NCI-H187 (cell line): ENCODE measurements around the gene AQP1.

Experiments
- DNase-seq, 2 experiments: peaks; one replicate each; lab custom pipeline; 2025; lab: John Stamatoyannopoulos, UW

The AQP1 gene

DNA sequence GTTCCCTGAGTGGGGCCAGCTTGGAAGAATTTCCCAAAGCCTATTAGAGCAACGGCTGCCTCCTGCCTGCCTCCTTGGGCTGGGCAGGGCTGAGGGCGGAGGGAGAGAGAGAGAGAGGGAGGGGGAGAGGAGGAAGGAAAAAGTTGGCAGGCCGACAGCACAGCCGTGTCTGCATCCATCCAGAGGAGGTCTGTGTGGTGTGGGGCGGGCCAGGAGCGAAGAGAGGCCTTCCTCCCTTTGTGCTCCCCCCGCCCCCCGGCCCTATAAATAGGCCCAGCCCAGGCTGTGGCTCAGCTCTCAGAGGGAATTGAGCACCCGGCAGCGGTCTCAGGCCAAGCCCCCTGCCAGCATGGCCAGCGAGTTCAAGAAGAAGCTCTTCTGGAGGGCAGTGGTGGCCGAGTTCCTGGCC is at the start of gene AQP1:
TSS of gene AQP1 (plus strand) at position 293 of the 409 bp plus-strand sequence. CDS start at position 350, 57 bp downstream.
- DNase-seq, result no peak

DNA sequence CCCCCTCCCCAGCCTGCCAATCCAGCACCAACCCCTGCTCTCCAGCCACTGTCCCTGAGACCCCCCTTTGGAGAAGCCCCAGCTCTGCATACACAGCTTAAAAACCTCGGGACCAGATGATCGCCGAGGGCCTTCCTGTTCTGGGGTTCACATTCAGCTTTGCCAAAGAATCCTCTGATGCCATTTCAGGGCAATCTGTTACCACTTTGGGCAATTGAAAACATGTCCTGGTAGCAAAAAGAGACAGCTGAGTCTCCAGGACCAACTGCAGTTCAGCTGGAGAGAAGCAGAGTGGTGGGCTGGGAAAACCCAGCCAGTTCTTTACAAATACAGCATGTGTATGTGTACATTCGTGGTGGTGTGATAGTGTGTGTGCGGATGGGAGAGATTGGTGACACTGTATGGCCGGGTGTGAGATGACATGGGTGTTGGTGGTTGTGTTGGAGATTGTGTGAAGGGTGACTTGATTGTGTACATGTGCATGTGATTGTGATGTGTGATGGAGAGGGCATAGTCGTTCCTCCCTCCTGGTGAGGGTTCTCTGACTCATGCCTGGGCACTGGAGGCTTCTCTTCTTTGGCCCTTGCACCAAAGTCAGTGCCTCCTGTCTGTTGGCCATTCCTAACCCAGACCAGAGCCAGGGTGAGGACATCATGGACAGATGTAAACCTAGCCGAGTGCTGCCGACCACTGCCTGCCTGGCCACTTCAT is 48.5 kb upstream of the AQP1 start:
- DNase-seq, result no peak

DNA sequence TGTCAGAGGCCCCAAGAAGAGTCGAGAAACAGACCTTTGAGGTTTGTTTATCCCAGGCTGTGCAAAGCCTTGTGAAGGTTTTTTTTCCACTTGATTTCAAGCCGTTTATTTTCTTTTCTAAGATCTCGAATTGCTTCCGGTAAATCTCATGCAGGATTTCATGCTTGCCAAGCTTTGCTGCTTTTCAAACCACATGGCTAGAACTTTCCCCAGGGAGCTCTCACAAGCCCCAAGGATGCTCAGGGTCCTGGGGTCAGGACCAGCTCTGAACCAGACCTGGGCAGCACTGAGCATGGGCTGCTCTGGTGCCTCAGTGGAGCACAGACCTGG is 48.0 kb upstream of the AQP1 start:
- no peak for DNase-seq

DNA sequence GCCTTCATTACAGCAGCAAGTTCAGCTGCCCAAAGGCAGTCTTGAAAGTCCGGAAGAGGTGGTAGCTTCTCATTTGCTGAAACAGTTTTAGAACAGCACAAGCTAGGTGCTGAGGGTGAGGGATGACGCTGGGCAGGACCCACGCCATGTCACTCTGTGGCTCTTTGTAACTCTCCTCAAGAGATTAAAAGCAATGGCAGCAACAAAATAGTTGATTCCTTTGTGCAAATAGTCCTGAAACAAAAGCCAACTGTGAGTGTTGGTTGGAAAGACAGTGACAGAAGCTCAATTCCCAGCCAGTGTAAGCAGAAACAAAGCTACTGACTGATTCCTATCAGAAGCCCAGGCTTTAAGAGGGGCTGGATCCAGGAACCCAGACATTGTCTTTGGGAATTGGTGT is 47.6 kb upstream of the AQP1 start:
- no peak for DNase-seq

DNA sequence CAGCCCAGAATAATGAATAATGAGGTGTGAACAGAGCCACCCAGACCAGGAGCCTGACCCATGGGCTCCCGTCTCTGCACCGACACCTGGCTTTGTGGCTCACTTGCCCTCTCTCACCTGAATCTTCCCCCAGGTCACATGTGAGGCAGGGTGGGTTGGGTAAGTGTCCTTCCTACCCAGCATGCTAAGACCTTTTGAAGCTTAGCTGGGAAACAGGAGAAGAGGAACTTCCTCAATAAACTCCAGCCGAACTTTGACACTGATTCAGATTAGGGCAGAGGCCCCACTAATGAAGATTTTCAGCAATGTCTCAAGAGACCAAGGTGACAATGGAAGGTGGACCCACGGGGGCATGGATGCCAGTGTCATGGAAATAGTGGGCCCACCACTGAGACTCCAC is 46.6 kb upstream of the AQP1 start:
- no peak for DNase-seq

DNA sequence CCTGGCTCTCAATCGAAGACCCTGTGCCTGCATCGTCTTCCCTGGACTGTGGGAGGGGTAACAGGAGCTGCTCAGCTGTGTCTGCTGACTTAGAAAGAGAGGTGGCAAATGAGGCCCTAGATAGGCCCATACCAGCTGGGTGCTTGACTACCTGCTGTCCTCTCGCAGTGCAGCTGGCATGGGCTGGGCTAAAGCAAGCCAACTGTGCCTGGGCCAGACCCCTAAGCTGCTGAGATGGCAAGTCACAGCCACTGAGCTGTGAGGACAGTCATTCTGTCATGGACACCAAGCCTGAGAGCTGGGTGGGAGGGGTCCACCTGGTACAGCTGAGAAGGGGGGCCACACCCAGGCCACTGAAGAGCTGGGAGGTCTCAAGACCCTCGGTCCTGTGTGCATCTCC is 45.8 kb upstream of the AQP1 start:
- DNase-seq, result no peak

DNA sequence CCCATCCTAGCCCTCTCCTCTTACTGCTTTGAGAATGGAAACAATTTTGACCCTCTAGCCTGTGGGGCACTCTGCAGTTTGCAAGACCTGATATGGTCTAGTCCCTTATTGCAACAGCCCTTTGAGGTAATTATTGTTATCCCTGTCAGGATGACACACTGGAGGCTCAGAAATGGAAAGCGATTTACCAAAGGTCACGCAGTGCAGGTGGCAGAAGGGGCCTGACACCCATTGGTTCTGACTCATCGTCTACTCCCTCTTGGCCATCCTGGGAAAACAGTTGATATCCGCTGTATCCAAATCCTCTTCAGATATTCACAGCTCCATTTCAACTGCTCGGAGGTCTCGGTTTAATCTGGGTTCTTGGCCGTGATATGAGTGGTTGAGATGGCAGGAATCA is 44.7 kb upstream of the AQP1 start:
- DNase-seq, result no peak

DNA sequence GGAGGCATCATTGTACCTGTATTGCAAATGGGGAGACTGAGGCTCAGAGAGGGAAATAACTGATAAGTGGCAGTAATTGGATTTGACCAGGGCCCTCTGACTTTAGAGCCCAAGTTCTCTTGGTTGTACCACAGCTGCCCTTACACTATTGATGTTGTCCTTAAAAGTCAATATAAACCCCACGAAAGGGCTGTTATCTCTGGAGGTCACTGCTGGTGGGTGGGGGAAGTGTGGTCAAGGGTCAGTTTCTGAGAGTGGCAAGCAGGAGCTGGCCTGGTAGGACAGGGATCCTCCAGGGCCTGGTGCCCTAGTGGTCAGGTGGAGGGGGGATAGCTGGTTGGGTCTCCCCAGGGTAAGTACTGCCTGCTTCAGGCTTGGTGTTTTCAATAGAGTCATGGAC is 44.2 kb upstream of the AQP1 start:
- no peak for DNase-seq

DNA sequence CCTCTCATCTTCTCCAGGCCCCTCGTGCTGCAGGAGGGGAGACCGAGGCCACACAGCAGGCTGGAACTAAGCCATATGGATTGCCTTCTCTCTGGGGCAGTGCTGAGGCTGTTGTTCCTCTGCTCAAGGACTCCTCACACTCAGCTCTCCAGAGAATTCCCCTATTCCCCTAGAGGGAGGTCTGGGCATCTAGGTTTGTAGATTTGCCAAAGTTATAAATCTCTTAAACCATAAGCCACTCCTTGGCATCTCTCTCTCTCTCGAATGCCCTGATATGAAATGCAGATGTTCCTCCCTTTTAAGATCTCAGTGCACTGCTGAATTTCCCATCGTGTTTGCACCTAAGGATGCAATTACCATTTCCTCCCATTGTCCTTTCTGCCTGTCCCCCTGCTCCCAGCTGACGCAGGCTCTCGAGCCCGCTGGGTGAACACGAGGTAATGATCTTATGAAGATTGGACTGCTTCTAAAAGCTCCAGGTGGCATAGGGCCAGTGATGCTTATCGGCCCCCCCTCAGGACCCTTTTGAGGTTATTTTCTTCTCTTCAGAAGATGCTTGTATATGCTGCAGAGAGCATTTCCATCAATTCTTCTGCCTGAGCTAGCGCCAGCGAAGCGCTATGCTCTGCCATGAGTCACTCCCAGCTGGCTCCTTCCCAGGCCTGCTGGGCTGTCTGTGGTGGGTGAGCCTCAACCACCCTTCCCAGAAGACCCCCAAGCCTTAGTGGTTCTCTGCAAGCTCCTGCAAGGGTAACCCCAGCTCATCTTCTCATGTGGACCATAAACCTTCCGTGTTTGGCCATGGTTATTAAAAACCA is 41.6 kb upstream of the AQP1 start:
- peak; percentile 13 to 25 for DNase-seq

DNA sequence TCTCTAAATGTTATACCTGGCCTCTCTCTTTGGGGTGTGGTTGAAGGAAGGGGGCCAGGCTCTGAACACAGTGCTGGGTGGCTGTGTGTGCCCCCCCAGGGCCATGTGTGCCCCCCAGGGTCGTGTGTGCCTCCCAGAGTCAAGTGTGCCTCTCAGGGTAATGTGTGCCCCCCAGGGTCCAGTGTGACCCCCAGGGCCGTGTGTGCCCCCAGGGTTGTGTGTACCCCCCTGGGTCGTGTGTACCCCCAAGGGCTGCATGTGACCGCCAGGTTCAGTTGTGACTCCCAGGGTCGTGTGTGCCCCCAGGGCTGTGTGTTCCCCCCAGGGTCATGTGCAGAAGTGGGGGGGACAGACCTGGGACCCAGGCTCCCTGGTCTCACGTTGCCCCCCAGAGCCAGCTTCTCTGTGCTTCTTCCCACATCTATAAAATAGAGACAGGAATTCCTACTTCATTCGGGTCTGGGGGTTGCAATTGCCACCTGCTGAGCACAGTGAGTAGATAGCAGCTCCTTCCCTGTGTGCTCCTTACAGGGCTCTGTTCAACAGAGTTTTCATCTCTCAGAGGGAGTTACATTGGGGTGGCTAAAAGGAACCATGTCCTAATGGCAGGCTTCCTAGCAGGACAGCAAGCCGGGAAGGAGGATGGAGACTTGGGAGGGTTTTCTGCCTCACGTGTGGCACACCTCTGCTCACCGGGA is 40.7 kb upstream of the AQP1 start:
- DNase-seq, result no peak

DNA sequence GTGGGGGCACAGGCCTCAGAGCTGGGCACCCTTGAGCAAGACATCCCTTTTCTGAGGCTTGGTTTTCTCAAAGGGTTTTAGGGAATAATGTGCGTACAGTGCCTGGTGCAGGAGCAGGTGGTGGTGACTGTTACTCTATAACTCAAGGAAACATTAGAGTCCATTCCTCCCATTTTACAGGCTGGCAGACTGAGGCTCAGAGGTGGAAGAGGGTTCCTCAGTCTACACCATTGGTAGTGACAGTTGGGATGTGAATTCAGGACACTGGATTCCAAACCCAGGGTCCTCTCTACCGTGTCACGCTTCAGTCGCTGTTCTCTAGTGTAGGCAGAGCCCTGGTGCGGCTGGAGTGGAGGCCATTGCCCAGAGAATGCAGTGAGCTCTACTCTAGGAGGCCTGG is 40.0 kb upstream of the AQP1 start:
- no peak for DNase-seq

DNA sequence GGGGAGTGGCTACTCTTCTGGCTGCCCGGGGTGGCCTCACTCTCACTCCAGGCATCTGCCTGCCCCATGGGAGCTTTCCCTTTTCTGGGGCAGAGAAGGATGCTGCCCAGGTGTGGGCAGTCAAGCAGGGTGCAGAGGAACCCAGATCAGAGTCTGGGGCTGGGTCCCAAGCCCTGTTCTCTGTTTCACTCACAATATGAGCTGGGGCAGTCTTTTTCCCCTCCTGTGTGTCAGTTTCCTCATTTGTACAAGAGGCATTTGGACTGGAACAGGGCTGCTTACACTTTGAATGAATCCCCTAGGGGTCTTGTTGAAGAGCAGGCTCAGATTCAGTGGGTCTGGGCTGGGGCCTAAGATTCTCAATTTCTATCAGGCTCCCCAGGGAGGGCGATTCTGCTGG is 38.4 kb upstream of the AQP1 start:
- DNase-seq, result no peak

DNA sequence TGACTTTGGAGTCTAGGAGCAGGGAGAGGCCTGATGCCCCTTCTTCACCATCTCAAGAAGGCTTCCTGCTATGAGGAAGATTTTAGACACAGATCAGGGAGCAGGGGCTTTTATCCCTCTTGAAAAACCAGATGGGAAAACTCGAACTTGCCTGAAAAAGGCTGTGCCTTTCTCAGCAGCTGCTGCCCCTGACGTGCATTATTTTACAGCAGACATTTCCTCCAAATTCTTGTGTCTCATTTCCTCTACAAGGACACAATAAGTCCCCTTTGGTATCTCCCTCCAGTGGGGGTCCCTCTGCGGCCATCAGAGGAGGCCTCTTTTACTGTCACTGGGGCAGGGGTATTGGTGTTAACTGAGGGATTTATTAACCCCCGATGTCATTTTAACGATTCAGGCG is 38.0 kb upstream of the AQP1 start:
- no peak for DNase-seq

DNA sequence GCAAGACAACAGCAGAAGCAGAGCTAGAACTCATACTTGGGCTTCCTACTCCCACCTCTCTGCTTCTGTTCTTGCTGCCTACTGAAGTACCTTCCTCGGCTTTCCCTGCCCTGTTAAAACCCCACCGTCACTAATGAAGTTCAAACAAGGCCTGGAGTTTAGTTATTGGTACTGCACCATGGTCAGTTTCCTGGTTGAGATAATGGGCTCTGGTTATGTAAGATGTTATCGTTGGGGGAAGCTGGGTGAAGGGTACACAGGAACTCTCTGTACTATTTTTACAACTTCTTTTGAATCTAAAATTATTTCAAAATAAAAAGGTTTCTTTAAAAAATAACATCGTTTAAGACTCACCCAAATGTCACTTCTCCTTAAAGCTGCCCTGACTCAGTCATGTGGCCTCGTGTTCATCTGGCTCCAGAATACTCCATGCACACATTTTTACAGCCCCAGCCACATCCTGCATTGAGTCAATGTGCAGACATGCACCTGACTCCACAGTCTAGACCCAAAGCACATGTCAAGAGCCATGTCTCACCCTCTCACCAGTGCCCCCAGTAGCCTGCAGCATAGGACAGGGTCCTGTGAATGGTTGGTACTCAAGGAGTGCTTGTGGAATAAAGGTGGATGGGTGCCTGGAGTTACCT is 36.9 kb upstream of the AQP1 start:
- DNase-seq, result no peak

DNA sequence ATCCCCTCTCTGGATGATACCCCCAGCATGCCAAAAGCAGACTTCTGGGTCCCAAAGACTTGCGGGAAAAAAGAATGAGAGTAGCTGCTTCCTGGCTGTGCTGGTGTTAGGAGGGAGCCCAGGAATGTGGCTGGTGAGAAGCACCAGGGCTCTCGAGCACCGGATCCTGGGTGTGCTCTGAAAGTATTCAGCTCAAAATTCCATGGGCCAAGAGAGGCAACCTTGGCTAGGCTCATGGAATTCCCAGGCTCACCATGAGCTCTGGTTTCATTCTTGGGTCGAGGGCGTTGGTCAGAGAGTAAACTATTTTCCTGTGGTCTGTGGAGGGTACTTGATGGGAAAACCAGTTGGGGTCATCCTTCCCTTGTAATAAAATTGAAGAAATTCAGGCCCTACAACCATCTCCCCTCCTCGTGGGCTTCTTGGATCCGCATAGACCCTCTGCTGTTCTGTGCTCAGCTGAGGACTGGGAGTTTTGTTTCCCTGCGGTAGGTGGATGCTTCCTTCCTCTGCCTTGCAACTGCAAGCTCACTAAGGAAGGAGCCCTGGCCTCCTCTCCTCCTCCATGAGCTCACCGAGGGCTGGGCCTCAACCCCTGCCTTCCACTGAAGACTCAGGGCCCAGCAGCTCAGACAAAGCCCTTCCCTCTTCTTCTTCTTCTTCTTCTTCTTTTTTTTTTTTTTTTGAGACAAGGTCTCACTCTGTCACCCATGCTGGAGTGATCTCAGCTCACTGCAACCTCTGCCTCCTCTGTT is 34.5 kb upstream of the AQP1 start:
- no peak for DNase-seq

DNA sequence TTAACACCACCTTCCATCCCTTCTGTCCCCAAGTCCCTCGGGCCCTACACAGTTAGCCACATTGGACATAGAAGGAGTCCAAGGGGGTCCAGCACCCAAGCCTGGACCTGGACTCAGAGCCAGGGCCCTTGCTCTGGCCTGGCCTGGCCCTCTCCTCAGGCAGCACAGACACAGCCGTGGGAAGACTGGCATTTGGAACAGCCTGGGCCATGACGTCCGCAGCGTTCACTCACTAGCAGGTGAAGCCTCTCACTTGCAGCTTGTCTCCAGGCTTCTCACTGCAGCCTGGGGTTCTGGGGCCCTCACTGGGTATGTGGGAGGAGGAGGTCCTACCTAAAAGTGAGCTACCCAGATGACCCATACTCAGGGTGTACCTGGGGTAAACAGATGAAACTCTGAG is 33.7 kb upstream of the AQP1 start:
- no peak for DNase-seq

DNA sequence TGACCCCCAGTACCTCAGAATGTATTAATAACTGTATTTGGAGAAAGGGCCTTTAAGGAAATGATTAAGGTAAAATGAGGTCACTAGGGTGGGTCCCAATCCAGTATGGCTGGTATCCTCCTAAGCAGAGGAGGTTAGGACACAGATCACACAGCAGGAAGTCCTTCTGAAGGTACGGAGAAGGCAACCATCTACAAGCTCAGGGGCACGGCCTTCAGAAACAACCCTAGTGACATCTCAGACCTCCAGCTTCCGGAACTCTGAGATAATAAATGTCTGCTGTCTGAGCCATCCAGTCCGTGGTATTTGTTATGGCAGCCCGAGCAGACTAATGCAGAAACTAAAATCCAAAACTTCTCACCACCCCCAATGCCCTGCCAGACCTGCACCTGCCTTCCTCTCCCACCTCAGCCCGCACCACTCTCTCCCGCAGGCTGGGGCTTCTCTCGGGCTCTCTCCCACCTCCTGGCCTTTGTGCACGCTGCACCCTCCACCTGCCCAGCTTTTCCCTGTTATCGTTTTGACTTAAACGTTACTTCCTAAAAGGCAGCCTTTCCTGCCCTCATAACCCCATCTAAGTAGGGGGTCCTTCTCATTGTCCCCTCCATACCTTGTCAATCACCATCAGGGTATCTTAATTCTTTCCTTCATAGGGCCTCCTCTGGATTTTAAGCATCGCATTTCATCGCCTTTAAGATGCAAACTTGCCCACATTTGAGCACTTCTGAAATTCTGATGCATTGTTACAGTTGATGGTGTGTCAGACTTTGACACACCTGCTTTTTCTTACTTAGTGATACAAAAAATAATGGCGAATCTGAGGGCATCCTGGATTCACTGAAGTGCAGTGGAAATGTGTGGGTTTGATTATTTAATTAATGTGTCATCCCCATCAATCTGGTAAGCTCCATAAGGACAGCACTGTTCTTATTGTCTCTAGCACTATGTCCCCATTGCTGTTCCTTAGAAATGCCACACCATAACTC is 32.2 kb upstream of the AQP1 start:
- DNase-seq, result no peak

DNA sequence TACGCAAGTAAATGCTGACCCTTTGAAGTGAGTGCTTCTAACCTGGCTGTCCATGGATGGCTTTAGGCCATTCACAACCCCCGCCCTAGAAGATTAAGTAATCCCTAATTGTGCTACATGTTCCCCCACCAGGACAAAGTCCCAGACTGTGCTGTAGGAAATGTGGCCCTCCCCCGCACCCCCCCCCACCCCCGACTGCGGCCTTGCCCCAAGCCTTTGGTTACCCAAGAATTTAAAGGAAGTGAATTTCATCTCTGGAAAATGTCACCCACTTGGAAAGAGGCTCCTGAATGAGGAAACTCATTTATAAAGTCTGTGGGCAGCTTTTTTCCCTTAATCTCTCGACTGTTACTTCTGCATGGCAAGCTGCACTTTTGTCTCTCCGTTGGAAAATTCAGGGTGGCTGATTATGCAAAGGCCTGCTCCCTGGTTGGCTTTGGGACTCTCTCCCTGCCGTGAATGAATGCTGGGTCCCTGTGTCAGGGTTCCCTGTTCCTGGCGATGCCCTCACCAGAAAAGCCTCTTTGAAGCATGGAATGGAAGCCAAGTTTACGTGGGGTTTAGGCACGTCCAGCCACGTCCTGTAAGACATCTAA is 31.4 kb upstream of the AQP1 start:
- no peak for DNase-seq

DNA sequence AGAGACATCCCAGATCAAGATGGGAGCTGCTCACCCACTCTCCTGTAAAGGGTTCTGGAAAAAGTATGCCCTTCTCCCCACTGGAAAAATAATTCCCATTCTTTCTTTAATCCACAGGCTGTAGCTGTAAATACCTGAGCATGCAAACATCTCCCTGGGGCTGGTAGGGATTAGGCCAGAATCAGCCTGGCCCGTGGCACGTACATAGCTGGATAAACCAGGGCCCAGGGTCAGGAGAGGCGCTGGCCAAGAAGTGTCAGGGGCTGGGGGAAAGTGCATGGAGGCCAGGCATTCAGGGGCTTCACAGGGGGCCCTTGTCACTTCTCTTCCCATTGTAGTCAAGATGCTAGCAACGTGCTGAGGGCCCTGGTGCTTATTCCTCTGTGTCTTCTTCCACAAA is 30.7 kb upstream of the AQP1 start:
- no peak for DNase-seq

DNA sequence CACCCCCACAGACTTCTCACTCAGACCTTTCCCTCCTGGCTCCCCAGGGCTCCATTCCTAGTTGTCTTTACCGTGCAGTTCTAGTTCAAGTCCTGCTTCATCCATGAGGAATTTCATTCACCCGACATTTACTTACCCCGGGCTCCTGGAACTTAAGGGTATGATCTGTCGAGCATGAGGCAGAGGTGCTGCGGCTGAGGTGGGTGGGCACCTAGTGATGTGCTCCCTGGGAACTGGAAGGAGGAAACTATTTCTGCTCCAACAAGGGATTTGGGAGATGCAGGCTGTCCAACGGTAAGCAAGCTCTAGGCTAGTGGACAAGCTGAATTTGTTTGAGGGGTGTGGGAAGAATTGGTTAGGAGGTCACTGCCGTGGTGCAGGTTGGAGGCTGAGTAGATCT is 30.2 kb upstream of the AQP1 start:
- DNase-seq, result no peak
